GM12892 (cell line): ENCODE results near the gene ZNF724.

ENCODE experiments used
- DNase-seq: peaks from one replicate; pipeline ENCODE4 v3.0.0; 2011; ENCODE audit not compliant: insufficient read length
- FAIRE-seq: peaks from 2 replicates; lab custom pipeline; 2011; peaks lifted over from hg19 to GRCh38; lab: Jason Lieb, UNC
- POLR2A ChIP-seq: IDR thresholded peaks from 2 replicates; pipeline ENCODE4 v1.6.1; 2011; ENCODE audit warnings: low read depth, low read length, control low read depth
- POLR2AphosphoS5 ChIP-seq: IDR thresholded peaks from 2 replicates; pipeline ENCODE4 v1.6.1; 2011; ENCODE audit warnings: low read depth, low read length, control low read depth
- TAF1 ChIP-seq: IDR thresholded peaks from 2 replicates; pipeline ENCODE4 v1.6.1; 2011; ENCODE audit warnings: low read depth, mild to moderate bottlenecking, control low read depth, low read length, borderline replicate concordance

The ZNF724 gene

DNA sequence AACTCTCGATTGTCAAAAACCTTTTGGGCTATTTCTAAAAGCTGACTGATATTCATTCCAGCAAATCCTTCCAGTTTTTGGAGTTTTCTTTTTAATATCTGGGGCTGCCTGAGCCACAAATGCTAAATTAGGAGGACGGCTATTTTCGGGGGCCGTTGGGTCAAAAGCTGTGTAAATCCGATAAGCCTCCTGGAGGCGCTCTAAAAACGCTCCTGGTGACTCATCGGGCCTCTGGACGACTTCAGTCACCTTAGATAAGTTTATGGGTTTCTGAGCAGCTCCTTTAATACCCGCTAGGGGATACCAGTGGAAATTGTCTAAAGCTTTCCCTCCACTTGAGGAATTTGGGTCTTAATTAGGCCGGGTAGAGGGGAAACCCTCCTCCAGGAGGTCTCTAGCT, 66.9 kb downstream of the ZNF724 start:
- FAIRE-seq (no peak), DNase-seq (no peak)
- TF ChIP-seq POLR2A (no peak), TAF1 (no peak), POLR2AphosphoS5 (no peak)
